HepG2 (cell line): ENCODE measurements around the gene CHCHD3.

Experiments used
- FOXA3 ChIP-seq: IDR thresholded peaks from 2 replicates; pipeline ENCODE4 v1.6.1; 2016; ENCODE audit warnings: missing genetic modification reagents, missing compliant biosample characterization
- GZF1 ChIP-seq: sonication (generic); formaldehyde crosslinking; IDR thresholded peaks from 2 replicates; pipeline ENCODE4 v1.5.1; 2020; ENCODE audit warnings: mild to moderate bottlenecking, missing genetic modification reagents
- NFATC3 ChIP-seq: sonication (generic); formaldehyde crosslinking; IDR thresholded peaks from 2 replicates; pipeline ENCODE4 v1.5.1; 2020; ENCODE audit warnings: mild to moderate bottlenecking, missing genetic modification reagents
- PHF8 ChIP-seq: sonication (generic); formaldehyde crosslinking; IDR thresholded peaks from 2 replicates; pipeline ENCODE4 v1.5.0; 2020; ENCODE audit warnings: missing genetic modification reagents
- SMC3 ChIP-seq: IDR thresholded peaks from 2 replicates; pipeline ENCODE4 v1.6.1; 2011; ENCODE audit warnings: low read length, improper control_type of control experiment
- TF ChIP-seq, protein P1 (sequence below): sonication (generic); formaldehyde crosslinking; IDR thresholded peaks from 2 replicates; pipeline ENCODE4 v1.4.0; 2020; ENCODE audit warnings: missing genetic modification reagents

DNA sequence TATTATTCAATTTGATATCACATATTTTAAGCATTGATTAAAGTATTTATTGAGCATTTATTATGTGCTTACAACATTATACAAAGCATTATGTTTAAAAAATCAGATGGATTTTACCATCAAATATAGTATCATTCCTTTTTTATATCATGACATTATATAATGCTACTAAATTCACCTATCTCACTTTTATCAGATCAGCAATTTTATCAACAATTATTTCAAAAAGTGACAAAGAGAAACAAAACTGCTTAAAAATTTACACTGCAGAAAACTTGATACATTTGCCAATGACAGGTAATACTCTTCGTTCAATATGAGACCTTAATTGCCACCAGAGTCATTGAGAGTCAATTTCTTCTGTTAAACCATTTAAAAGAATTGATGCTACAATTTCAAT is 82.0 kb downstream of the CHCHD3 start:
- TF ChIP-seq SMC3 (no peak), GZF1 (CRISPR knock-in tag) (no peak), FOXA3 (no peak), NFATC3 (CRISPR knock-in tag) (no peak), PHF8 (CRISPR knock-in tag) (no peak)
- TF ChIP-seq, protein P1, sequence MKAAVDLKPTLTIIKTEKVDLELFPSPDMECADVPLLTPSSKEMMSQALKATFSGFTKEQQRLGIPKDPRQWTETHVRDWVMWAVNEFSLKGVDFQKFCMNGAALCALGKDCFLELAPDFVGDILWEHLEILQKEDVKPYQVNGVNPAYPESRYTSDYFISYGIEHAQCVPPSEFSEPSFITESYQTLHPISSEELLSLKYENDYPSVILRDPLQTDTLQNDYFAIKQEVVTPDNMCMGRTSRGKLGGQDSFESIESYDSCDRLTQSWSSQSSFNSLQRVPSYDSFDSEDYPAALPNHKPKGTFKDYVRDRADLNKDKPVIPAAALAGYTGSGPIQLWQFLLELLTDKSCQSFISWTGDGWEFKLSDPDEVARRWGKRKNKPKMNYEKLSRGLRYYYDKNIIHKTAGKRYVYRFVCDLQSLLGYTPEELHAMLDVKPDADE (CRISPR knock-in tag) = no peak
